PC-3 (cell line): ENCODE data around the gene NUDT13. TPM values are rescaled to one million over a fixed set of nuclear protein-coding genes. Genes with fewer than 3 reads are reported as not detected.
A peak's percentile ranks its signal among the peaks of the same experiment; 100 is the strongest.

Experiments used
- ATAC-seq: fragments of 200-7000 bp; cut with Tn5 transposase; 2 replicates; pipeline ENCODE4 v1.9.1; 2020; ENCODE audit warnings: mild to moderate bottlenecking, moderate library complexity
- Bru-seq: library from RNA; stranded (reverse); fragments of 400-500 nt; gene quantifications from one replicate; lab custom pipeline; 2021; lab: Mats Ljungman, UMichigan
- BruChase-seq, 2 experiments: library from RNA; stranded (reverse); fragments of 400-500 nt; gene quantifications; one replicate each; lab custom pipeline; 2021; lab: Mats Ljungman, UMichigan
- BruUV-seq: library from RNA; stranded (reverse); fragments of 400-500 nt; replicated peaks from 2 replicates; lab custom pipeline; 2021; lab: Mats Ljungman, UMichigan
- CTCF ChIA-PET: fragments of 300-600 bp; sonication (Branson Sonifier 250); formaldehyde crosslinking; loops from one replicate; lab custom pipeline; 2022; ENCODE audit warnings: antibody characterized with exemption; lab: Charles Lee
- POLR2A ChIA-PET: fragments of 300-600 bp; sonication (Branson Sonifier 250); formaldehyde crosslinking; loops from one replicate; lab custom pipeline; 2022; ENCODE audit warnings: antibody characterized with exemption; ENCODE audit not compliant: unreplicated experiment; lab: Charles Lee
- DNase-seq: peaks from one replicate; pipeline ENCODE4 v3.0.0-alpha.2; 2015
- H2AFZ ChIP-seq: fragments of 300-600 bp; sonication (generic); 2 replicates; pipeline ENCODE4 v1.6.0; 2016; ENCODE audit warnings: antibody characterized with exemption, low read length
- H3F3A ChIP-seq: fragments of 300-600 bp; sonication (generic); one replicate; pipeline ENCODE4 v1.6.0; 2017; ENCODE audit warnings: antibody characterized with exemption, low read length, control low read depth, mild to moderate bottlenecking; ENCODE audit not compliant: unreplicated experiment
- H3K27ac ChIP-seq: fragments of 300-600 bp; sonication (generic); 2 replicates; pipeline ENCODE4 v1.5.1; 2016; ENCODE audit warnings: mild to moderate bottlenecking, low read length
- H3K27me3 ChIP-seq: fragments of 300-600 bp; sonication (generic); 2 replicates; pipeline ENCODE4 v1.6.1; 2016; ENCODE audit warnings: low read length, mixed read lengths
- H3K36me3 ChIP-seq: fragments of 300-600 bp; sonication (generic); 2 replicates; pipeline ENCODE4 v1.6.1; 2016; ENCODE audit warnings: low read depth, mixed run types, low read length, mixed read lengths
- H3K4me1 ChIP-seq: fragments of 300-600 bp; sonication (generic); 2 replicates; pipeline ENCODE4 v1.5.1; 2016; ENCODE audit warnings: low read length; ENCODE audit not compliant: insufficient read depth
- H3K4me2 ChIP-seq: fragments of 300-600 bp; sonication (generic); 2 replicates; pipeline ENCODE4 v1.6.0; 2016; ENCODE audit warnings: low read length
- H3K4me3 ChIP-seq: fragments of 300-600 bp; sonication (generic); 2 replicates; pipeline ENCODE4 v1.5.1; 2016; ENCODE audit warnings: mild to moderate bottlenecking, low read length, mixed read lengths
- H3K79me2 ChIP-seq: fragments of 300-600 bp; sonication (generic); 2 replicates; pipeline ENCODE4 v1.6.1; 2017; ENCODE audit warnings: low read length, mixed read lengths
- H3K9ac ChIP-seq: fragments of 300-600 bp; sonication (generic); 2 replicates; pipeline ENCODE4 v1.6.0; 2016; ENCODE audit warnings: mild to moderate bottlenecking, low read length
- H3K9me2 ChIP-seq: fragments of 300-600 bp; sonication (generic); replicated peaks from 2 replicates; pipeline ENCODE4 v1.6.1; 2016; ENCODE audit warnings: mixed run types, low read length, mixed read lengths
- H3K9me3 ChIP-seq: fragments of 300-600 bp; sonication (generic); 2 replicates; pipeline ENCODE4 v1.6.1; 2016; ENCODE audit warnings: low read length, mixed read lengths
- H4K20me1 ChIP-seq: fragments of 300-600 bp; sonication (generic); 2 replicates; pipeline ENCODE4 v1.6.1; 2016; ENCODE audit warnings: low read length, mixed read lengths
- EZH2 ChIP-seq: fragments of 300-600 bp; sonication (generic); IDR thresholded peaks from one replicate; pipeline ENCODE4 v1.6.1; 2017; ENCODE audit warnings: antibody characterized with exemption, mild to moderate bottlenecking, low read length; ENCODE audit not compliant: unreplicated experiment
- EZH2phosphoT487 ChIP-seq: fragments of 300-600 bp; sonication (generic); IDR thresholded peaks from 2 replicates; pipeline ENCODE4 v1.6.1; 2018; ENCODE audit warnings: mild to moderate bottlenecking, antibody characterized with exemption, low read length, borderline replicate concordance
- intact Hi-C: fragments of 100-400 bp; cut with micrococcal nuclease; formaldehyde crosslinking; loops from 2 replicates; pipeline ENCODE4 v1.9.0; 2023
- long read RNA-seq: library from polyadenylated mRNA; unstranded; transcript quantifications from one replicate; pipeline ENCODE4 v2.0.0, GENCODE V29; 2021; ENCODE audit not compliant: unreplicated experiment
- total RNA-seq: library from RNA; depleted of rRNA; stranded (reverse); fragments of >200 nt; gene quantifications from 2 replicates; pipeline ENCODE4 v1.2.3, GENCODE V29; 2014; rRNA removed
- TF ChIP-seq, protein P1 (sequence below): fragments of 300-600 bp; sonication (generic); conservative IDR thresholded peaks from 2 replicates; pipeline ENCODE4 v1.5.1; 2017; ENCODE audit warnings: antibody characterized with exemption, low read depth, mild to moderate bottlenecking, low read length

The NUDT13 gene
- 1.1 and 1.8 TPM in 2 replicates for total RNA-seq
- percentile 47 among the genes with signal in this experiment for Bru-seq, nascent RNA
- percentile 32 among the genes with signal in this experiment for BruChase-seq, experiment 1, labeled RNA remaining after a 6-hour chase
- BruChase-seq, experiment 2, labeled RNA remaining after a 2-hour chase = percentile 42 among the genes with signal in this experiment
- long read RNA-seq, partial matches to known transcripts = 2 of 9 reads
- long read RNA-seq, other reads (novel, unspliced or antisense) = 5 of 9 reads

GRCh38 chr10:73110345-73110849 is at the start of gene NUDT13:
TSS of gene NUDT13 (plus strand) at chr10:73110455. CDS start at chr10:73114366, 3,911 bp downstream.
- DNase-seq (peak; percentile 72), ATAC-seq (peak; percentile 63)
- CTCF ChIA-PET = interaction anchor here (2.1 kb wide), 1 partner anchor 13 kb away, joined by 17 read pairs; the partner anchor contains the start of gene P4HA1
- POLR2A ChIA-PET = interaction anchor here (0.6 to 1.5 kb wide), 4 partner anchors 14 to 818 kb away, joined by 3 to 21 read pairs (median 7); partner anchors contain the start of genes ECD, FAM149B1 and P4HA1
- Histone ChIP-seq H3K4me3 (peak within 1 kb of the TSS; percentile 54), H3K9me3 (no peaks in the 10 kb centered on the region), H2AFZ (peak within 1 kb of the TSS; percentile 54), H3K4me1 (peaks cover 30% of the 10 kb centered on the region), H3K27ac (peak within 1 kb of the TSS; percentile 68), H3K79me2 (no peaks in the 10 kb centered on the region), H3K9ac (peak within 1 kb of the TSS; percentile 46), H3K9me2 (no peaks in the 10 kb centered on the region), H3F3A (peaks cover 8% of the 10 kb centered on the region), H3K27me3 (no peaks in the 10 kb centered on the region), H3K36me3 (peaks cover 18% of the 10 kb centered on the region), H3K4me2 (peak within 1 kb of the TSS; percentile 66), H4K20me1 (no peaks in the 10 kb centered on the region)
- intact Hi-C loops = loop anchor here (1.0 to 5.0 kb wide), 2 partner anchors 8 to 47 kb away; no protein-coding TSS in a partner anchor
- no peak for TF ChIP-seq EZH2
- TF ChIP-seq, protein P1, sequence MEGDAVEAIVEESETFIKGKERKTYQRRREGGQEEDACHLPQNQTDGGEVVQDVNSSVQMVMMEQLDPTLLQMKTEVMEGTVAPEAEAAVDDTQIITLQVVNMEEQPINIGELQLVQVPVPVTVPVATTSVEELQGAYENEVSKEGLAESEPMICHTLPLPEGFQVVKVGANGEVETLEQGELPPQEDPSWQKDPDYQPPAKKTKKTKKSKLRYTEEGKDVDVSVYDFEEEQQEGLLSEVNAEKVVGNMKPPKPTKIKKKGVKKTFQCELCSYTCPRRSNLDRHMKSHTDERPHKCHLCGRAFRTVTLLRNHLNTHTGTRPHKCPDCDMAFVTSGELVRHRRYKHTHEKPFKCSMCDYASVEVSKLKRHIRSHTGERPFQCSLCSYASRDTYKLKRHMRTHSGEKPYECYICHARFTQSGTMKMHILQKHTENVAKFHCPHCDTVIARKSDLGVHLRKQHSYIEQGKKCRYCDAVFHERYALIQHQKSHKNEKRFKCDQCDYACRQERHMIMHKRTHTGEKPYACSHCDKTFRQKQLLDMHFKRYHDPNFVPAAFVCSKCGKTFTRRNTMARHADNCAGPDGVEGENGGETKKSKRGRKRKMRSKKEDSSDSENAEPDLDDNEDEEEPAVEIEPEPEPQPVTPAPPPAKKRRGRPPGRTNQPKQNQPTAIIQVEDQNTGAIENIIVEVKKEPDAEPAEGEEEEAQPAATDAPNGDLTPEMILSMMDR = no peak
- TF ChIP-seq EZH2phosphoT487 = no peak
- BruUV-seq = TSS peak; percentile 76

GRCh38 chr10:73060738-73061635 is 49.3 kb upstream of the NUDT13 start:
- CTCF ChIA-PET = interaction anchor here (0.6 to 1.6 kb wide), 24 partner anchors 10 to 716 kb away, joined by 3 to 11 read pairs (median 4); no protein-coding TSS in a partner anchor
- peak; percentile 98 for DNase-seq

More at GRCh38 chr10:73060738-73061635, 49.3 kb upstream of the NUDT13 start:
- Histone ChIP-seq H3K4me1 (no peaks in the 10 kb centered on the region), H3K9me3 (no peaks in the 10 kb centered on the region), H3K9ac (no peak overlapping the region), H3K27me3 (no peaks in the 10 kb centered on the region), H3K36me3 (peaks cover 36% of the 10 kb centered on the region), H2AFZ (no peak overlapping the region), H4K20me1 (no peaks in the 10 kb centered on the region), H3K9me2 (no peaks in the 10 kb centered on the region), H3F3A (no peaks in the 10 kb centered on the region), H3K79me2 (no peaks in the 10 kb centered on the region), H3K4me3 (no peak overlapping the region), H3K4me2 (no peak overlapping the region), H3K27ac (no peak overlapping the region)
- POLR2A ChIA-PET = interaction anchor here (0.5 to 1.0 kb wide), 4 partner anchors 16 to 541 kb away, joined by 3 to 4 read pairs (median 4); partner anchors contain the start of gene P4HA1
- ATAC-seq = peak; percentile 95
- intact Hi-C loops = loop anchor here (1.0 to 5.0 kb wide), 6 partner anchors 41 to 369 kb away; partner anchors contain the start of gene MCU
- BruUV-seq = no TSS peak
- TF ChIP-seq EZH2phosphoT487 (no peak), EZH2 (no peak)
- TF ChIP-seq, protein P1 = peak; percentile 100
